ENCODE results near the gene METTL21C.

The METTL21C gene

DNA sequence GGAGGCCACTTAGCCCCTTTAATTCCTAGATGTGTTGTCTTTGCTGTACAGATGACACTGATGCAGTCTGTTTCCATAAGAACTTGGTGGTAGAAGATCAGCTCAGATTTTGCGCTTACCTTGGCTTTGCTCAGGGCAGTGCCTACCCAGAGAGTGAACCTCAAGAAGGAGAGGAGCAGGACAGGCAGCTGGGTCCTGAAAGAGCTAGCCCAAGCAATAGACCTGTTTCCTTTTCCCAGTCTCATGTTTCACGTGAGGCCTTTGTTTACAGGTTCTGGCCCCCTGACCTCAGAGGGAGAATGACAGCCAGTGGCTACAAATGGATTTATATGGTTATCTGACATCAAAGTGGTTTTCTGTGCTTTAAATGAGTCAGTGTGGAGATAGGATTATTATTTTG, 40.1 kb downstream of the METTL21C start:
- no peaks in the 10 kb centered on the region for H3K9me2 ChIP-seq (replicated peaks; ENCODE audit: insufficient read depth, low read length)
- peaks cover 60% of the 10 kb centered on the region for H3K36me3 ChIP-seq (ENCODE audit: low read length)
- H3K4me3 ChIP-seq (ENCODE audit: insufficient read depth, low read length, poor library complexity, severe bottlenecking): no peak overlapping the region
- no peaks in the 10 kb centered on the region for H3K9me3 ChIP-seq (ENCODE audit: insufficient read depth, low read length)
- H3K27me3 ChIP-seq (ENCODE audit: low read length): no peaks in the 10 kb centered on the region
- no peak overlapping the region for H3K4me2 ChIP-seq (ENCODE audit: low read depth, low read length, poor library complexity, severe bottlenecking)
- H3K27ac ChIP-seq (ENCODE audit: low read depth, low read length): no peak overlapping the region
- H3F3A ChIP-seq (ENCODE audit: insufficient read depth): 0 out of 2 replicates have a peak, but pooled peaks cover 7% of the 10 kb centered on the region
- H3K79me2 ChIP-seq (ENCODE audit: insufficient read depth, low read length): no peaks in the 10 kb centered on the region
- no peak overlapping the region for H2AFZ ChIP-seq (ENCODE audit: low read depth, low read length, severe bottlenecking)
- TF ChIP-seq, protein P1, sequence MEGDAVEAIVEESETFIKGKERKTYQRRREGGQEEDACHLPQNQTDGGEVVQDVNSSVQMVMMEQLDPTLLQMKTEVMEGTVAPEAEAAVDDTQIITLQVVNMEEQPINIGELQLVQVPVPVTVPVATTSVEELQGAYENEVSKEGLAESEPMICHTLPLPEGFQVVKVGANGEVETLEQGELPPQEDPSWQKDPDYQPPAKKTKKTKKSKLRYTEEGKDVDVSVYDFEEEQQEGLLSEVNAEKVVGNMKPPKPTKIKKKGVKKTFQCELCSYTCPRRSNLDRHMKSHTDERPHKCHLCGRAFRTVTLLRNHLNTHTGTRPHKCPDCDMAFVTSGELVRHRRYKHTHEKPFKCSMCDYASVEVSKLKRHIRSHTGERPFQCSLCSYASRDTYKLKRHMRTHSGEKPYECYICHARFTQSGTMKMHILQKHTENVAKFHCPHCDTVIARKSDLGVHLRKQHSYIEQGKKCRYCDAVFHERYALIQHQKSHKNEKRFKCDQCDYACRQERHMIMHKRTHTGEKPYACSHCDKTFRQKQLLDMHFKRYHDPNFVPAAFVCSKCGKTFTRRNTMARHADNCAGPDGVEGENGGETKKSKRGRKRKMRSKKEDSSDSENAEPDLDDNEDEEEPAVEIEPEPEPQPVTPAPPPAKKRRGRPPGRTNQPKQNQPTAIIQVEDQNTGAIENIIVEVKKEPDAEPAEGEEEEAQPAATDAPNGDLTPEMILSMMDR (IDR thresholded peaks at IDR 0.05; ENCODE audit: insufficient read depth, low read length, poor library complexity, severe bottlenecking): no peak
- no peak for TF ChIP-seq EZH2phosphoT487 (conservative IDR thresholded peaks at IDR 0.05; ENCODE audit: low read length)
- no peak overlapping the region for H3K9ac ChIP-seq (ENCODE audit: low read length)
- no peaks in the 10 kb centered on the region; the same call in 1 of the 2 replicates for H4K20me1 ChIP-seq (ENCODE audit: low read depth, low read length)

- Histone ChIP-seq H3K79me2 (ENCODE audit: insufficient read depth, low read length) (no peaks in the 10 kb centered on the region), H3K4me2 (ENCODE audit: low read depth, low read length, poor library complexity, severe bottlenecking) (no peak overlapping the region), H2AFZ (ENCODE audit: low read depth, low read length, severe bottlenecking) (no peak overlapping the region), H3K9me3 (ENCODE audit: insufficient read depth, low read length) (no peaks in the 10 kb centered on the region), H3K9me2 (replicated peaks; ENCODE audit: insufficient read depth, low read length) (no peaks in the 10 kb centered on the region), H3K27ac (ENCODE audit: low read depth, low read length) (no peak overlapping the region), H3K27me3 (ENCODE audit: low read length) (no peaks in the 10 kb centered on the region), H4K20me1 (ENCODE audit: low read depth, low read length) (no peaks in the 10 kb centered on the region; the same call in 1 of the 2 replicates), H3K4me3 (ENCODE audit: insufficient read depth, low read length, poor library complexity, severe bottlenecking) (no peak overlapping the region), H3K9ac (ENCODE audit: low read length) (no peak overlapping the region), H3K36me3 (ENCODE audit: low read length) (peaks cover 63% of the 10 kb centered on the region), H3F3A (ENCODE audit: insufficient read depth) (0 out of 2 replicates have a peak, but pooled peaks cover 7% of the 10 kb centered on the region)
- no peak for TF ChIP-seq EZH2phosphoT487 (conservative IDR thresholded peaks at IDR 0.05; ENCODE audit: low read length)
- TF ChIP-seq, protein P1 (IDR thresholded peaks at IDR 0.05; ENCODE audit: insufficient read depth, low read length, poor library complexity, severe bottlenecking): no peak
Observed at GRCh38 chr13:102651892-102652291, 43.0 kb downstream of the METTL21C start.

DNA sequence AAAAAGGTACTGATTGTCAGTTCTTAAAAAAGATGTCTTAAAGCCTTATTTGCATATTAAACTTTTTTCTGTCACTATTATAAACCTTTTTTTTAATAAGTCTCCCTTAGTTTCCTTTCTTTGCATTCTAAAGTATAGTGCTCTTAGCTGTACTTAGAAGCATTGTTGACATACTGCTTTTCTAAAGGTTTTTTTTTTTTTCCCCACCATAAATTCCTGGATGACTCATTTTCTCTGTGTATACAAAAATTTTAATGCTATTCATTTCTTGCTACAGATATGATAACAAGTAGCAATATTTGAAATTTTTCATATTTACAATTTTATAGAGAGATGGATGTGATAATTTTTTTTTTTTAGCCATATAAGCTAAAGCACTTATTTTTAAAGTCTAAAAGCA, 43.5 kb downstream of the METTL21C start:
- H3K27me3 ChIP-seq (ENCODE audit: low read length): no peaks in the 10 kb centered on the region
- no peak overlapping the region for H3K4me2 ChIP-seq (ENCODE audit: low read depth, low read length, poor library complexity, severe bottlenecking)
- no peaks in the 10 kb centered on the region for H3K9me3 ChIP-seq (ENCODE audit: insufficient read depth, low read length)
- no peak overlapping the region for H3K9ac ChIP-seq (ENCODE audit: low read length)
- no peak overlapping the region for H3K27ac ChIP-seq (ENCODE audit: low read depth, low read length)
- no peaks in the 10 kb centered on the region; the same call in 1 of the 2 replicates for H4K20me1 ChIP-seq (ENCODE audit: low read depth, low read length)
- TF ChIP-seq EZH2phosphoT487 (conservative IDR thresholded peaks at IDR 0.05; ENCODE audit: low read length): no peak
- TF ChIP-seq, protein P1 (IDR thresholded peaks at IDR 0.05; ENCODE audit: insufficient read depth, low read length, poor library complexity, severe bottlenecking): no peak
- H3K36me3 ChIP-seq (ENCODE audit: low read length): peaks cover 63% of the 10 kb centered on the region
- no peak overlapping the region for H3K4me3 ChIP-seq (ENCODE audit: insufficient read depth, low read length, poor library complexity, severe bottlenecking)
- H3K9me2 ChIP-seq (replicated peaks; ENCODE audit: insufficient read depth, low read length): no peaks in the 10 kb centered on the region
- H3K79me2 ChIP-seq (ENCODE audit: insufficient read depth, low read length): no peaks in the 10 kb centered on the region
- 0 out of 2 replicates have a peak, but pooled peaks cover 7% of the 10 kb centered on the region for H3F3A ChIP-seq (ENCODE audit: insufficient read depth)
- H2AFZ ChIP-seq (ENCODE audit: low read depth, low read length, severe bottlenecking): no peak overlapping the region

All from SU-DHL-6 (cell line).